H1 (cell line): ENCODE data around the gene SCG2. TPM values are rescaled to one million over a fixed set of nuclear protein-coding genes. Genes with fewer than 3 reads are reported as not detected.

Experiments
- CEBPB ChIP-seq: IDR thresholded peaks from 2 replicates; pipeline ENCODE4 v1.6.1; 2012; ENCODE audit warnings: low read depth, low read length
- JUND ChIP-seq: IDR thresholded peaks from 2 replicates; pipeline ENCODE4 v1.6.1; 2011; ENCODE audit warnings: mild to moderate bottlenecking, improper control_type of control experiment, low read length
- POLR2A ChIP-seq, 2 experiments: IDR thresholded peaks; 1 replicate in 1 of 2; 2 replicates in 1 of 2; pipeline ENCODE4 v1.6.1; 2011; ENCODE audit warnings: low read depth in 2 of 2, low read length in 2 of 2, mild to moderate bottlenecking in 2 of 2; ENCODE audit errors: control extremely low read depth in 1 of 2
- POLR2AphosphoS5 ChIP-seq: IDR thresholded peaks from 2 replicates; pipeline ENCODE4 v1.6.1; 2011; ENCODE audit warnings: low read depth, low read length
- SIN3A ChIP-seq, 2 experiments: IDR thresholded peaks in 1 of 2; conservative IDR thresholded peaks in 1 of 2; 2 replicates each; pipeline ENCODE4 v1.6.1; 2011 to 2012; ENCODE audit warnings: low read length in 2 of 2, improper control_type of control experiment in 1 of 2, low read depth in 1 of 2, mild to moderate bottlenecking in 1 of 2
- SUZ12 ChIP-seq: fragments of 200-600 bp; sonication (generic); IDR thresholded peaks from 2 replicates; pipeline ENCODE4 v1.6.1; 2012; ENCODE audit warnings: mild to moderate bottlenecking, inconsistent platforms, low read length, moderate library complexity, mixed read lengths
- polyA plus RNA-seq, 7 experiments: library from polyadenylated mRNA; depleted of rRNA in 3 of 7; stranded (reverse) in 5 of 7; unstranded in 2 of 7; fragments of >200 nt in 5 of 7; fragments of 200-250 nt in 2 of 7; gene quantifications; 1 replicate in 5 of 7; 2 replicates in 1 of 7; 4 replicates in 1 of 7; pipeline versions ENCODE4 v1.2.1 to v1.2.3, GENCODE V29; 2011 to 2013; ENCODE audit warnings: missing spikeins in 2 of 7, mixed read lengths in 2 of 7
- total RNA-seq: library from RNA; stranded (reverse); fragmentation: NEBNext Ultra II Directional; extraction: Animal tissue kit (Norgen Biotek cat#: 25700); gene quantifications from 2 replicates; pipeline ENCODE4 v1.2.1, GENCODE V29; 2021

SCG2 gene
- total and polyA plus RNA-seq, 2 of the 8 experiments (the other 6 are each of a cell fraction or from before 2014, with no cell fraction given) = 0.54 to 1.0 TPM

DNA sequence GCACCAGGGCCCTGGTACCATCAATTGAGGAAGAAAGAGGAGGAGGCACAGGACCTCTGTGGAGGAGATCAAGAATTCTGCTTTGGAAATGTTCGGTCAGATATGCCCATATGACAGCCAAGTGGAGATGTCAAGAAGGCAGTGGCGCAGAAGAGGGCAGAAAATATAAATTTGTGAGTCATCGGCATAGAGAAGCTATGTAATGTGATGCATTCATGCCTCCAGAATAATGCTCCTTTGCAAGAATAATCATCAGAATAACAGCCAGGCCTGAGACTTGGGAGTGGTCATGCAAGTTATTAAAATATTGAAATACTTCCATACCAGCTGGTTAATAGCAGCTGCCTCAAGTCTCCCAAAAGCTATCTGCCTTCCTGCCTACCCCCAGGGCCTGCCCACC is 32.1 kb upstream of the SCG2 start (continued):
- no peak for TF ChIP-seq JUND
- no peak for TF ChIP-seq SUZ12
- TF ChIP-seq POLR2AphosphoS5 = no peak
- TF ChIP-seq CEBPB = no peak
- no peak for TF ChIP-seq SIN3A (conservative IDR thresholded peaks at IDR 0.05 in 1 of 2, IDR thresholded peaks at IDR 0.05 in 1 of 2; ENCODE audit: low read depth in 1 of 2, low read length in 2 of 2)
- no peak for TF ChIP-seq POLR2A (IDR thresholded peaks at IDR 0.05; ENCODE audit: control extremely low read depth in 1 of 2, low read depth in 2 of 2, low read length in 2 of 2)
